T-helper 1 cell (primary cell): ENCODE measurements around the gene AMPD2.
A peak's percentile ranks its signal among the peaks of the same experiment; 100 is the strongest.
"Not testable (repeated sequence)": the region's sequence is repeated elsewhere in the genome, so short reads cannot be mapped to it uniquely, and the experiment has no call there.

Source experiments
- DNase-seq, 5 donors: peaks; one replicate each; pipeline ENCODE4 v3.0.0-alpha.2; 2012 to 2020

The AMPD2 gene

GRCh38 chr1:109653306-109653705, 33.7 kb downstream of the AMPD2 start:
- DNase-seq, result no peak

- DNase-seq, result no peak
These were observed 34.9 kb downstream of the AMPD2 start for GRCh38 chr1:109654519-109654918.

- DNase-seq, result peak; percentile 29 to 54 (median 48)
These were observed 36.2 kb downstream of the AMPD2 start, which contains the start of gene GSTM4 for GRCh38 chr1:109655615-109656519. Gene GSTM4 (plus strand): TSS chr1:109656099. CDS start chr1:109656390, 291 bp downstream.

GRCh38 chr1:109657395-109657794, 37.8 kb downstream of the AMPD2 start:
- no peak for DNase-seq

GRCh38 chr1:109657970-109658369, 38.3 kb downstream of the AMPD2 start:
- no peak for DNase-seq

- no peak for DNase-seq
These were observed 39.0 kb downstream of the AMPD2 start for GRCh38 chr1:109658533-109659042.

GRCh38 chr1:109659145-109659544, 39.5 kb downstream of the AMPD2 start:
- DNase-seq, result no peak

- DNase-seq, result no peak
These were observed 40.5 kb downstream of the AMPD2 start for GRCh38 chr1:109659997-109660690.

GRCh38 chr1:109660691-109661026, 41.0 kb downstream of the AMPD2 start:
- not testable (repeated sequence) for DNase-seq

- DNase-seq, result no peak
These were observed 41.8 kb downstream of the AMPD2 start for GRCh38 chr1:109661391-109661790.

- DNase-seq, result no peak
These were observed 45.0 kb downstream of the AMPD2 start for GRCh38 chr1:109664671-109665070.

GRCh38 chr1:109667452-109668122, 48.0 kb downstream of the AMPD2 start, which contains the start of gene GSTM2:
Gene GSTM2 (plus strand): TSS chr1:109668057. CDS start chr1:109668116, 59 bp downstream.
- DNase-seq, result peak; percentile 41 to 74 (median 63)

GRCh38 chr1:109668123-109668775, 48.6 kb downstream of the AMPD2 start:
- no peak for DNase-seq

GRCh38 chr1:109669246-109669948, 49.8 kb downstream of the AMPD2 start:
- DNase-seq, result no peak

GRCh38 chr1:109669949-109670302, 50.3 kb downstream of the AMPD2 start:
- not testable (repeated sequence) for DNase-seq

- DNase-seq, result no peak
These were observed 51.4 kb downstream of the AMPD2 start for GRCh38 chr1:109671067-109671466.

- not testable (repeated sequence) for DNase-seq
These were observed 54.2 kb downstream of the AMPD2 start for GRCh38 chr1:109673861-109674260.

- DNase-seq, result not testable (repeated sequence)
These were observed 57.2 kb downstream of the AMPD2 start for GRCh38 chr1:109676683-109677381.

- no peak for DNase-seq
These were observed 57.8 kb downstream of the AMPD2 start for GRCh38 chr1:109677459-109677858.

GRCh38 chr1:109678637-109679036, 59.0 kb downstream of the AMPD2 start:
- DNase-seq, result not testable (repeated sequence)
